ENCODE measurements around the gene KLF15. TPM values are rescaled to one million over a fixed set of nuclear protein-coding genes. Genes with fewer than 3 reads are reported as not detected.

Gene KLF15
- total and polyA plus RNA-seq, 2 of the 8 experiments (the other 6 are each of a cell fraction or from before 2014, with no cell fraction given) = 15.7 to 19.5 TPM

GRCh38 chr3:126293370-126294082, 63.7 kb downstream of the KLF15 start:
- Histone ChIP-seq H3K56ac (replicated peaks; ENCODE audit: insufficient read length, low read depth, low read length) (no peak overlapping the region), H2BK5ac (ENCODE audit: low read depth, low read length) (no peak overlapping the region), H3K18ac (ENCODE audit: extremely low read depth, low read length) (no peak overlapping the region), H3K36me3 (ENCODE audit: control insufficient read depth in 2 of 4, insufficient read depth in 4 of 4, low read length in 3 of 4) (no peaks in the 10 kb centered on the region), H2AK5ac (ENCODE audit: low read depth, low read length) (no peak overlapping the region), H2BK120ac (replicated peaks; ENCODE audit: low read depth, low read length) (no peak overlapping the region), H2BK20ac (ENCODE audit: low read length) (no peak overlapping the region), H3K4me2 (ENCODE audit: insufficient read depth in 1 of 2, low read depth in 2 of 2, low read length in 2 of 2) (no peak overlapping the region), H3K23ac (ENCODE audit: insufficient read length) (no peak overlapping the region), H4K20me1 (replicated peaks in 1 of 2; ENCODE audit: control insufficient read depth in 1 of 2, insufficient read depth in 2 of 2, low read length in 2 of 2) (no peaks in the 10 kb centered on the region), H3K27ac (ENCODE audit: low read depth, low read length) (no peak overlapping the region), H2AFZ (ENCODE audit: low read length) (no peak overlapping the region), H2BK15ac (ENCODE audit: low read length) (no peak overlapping the region), H3K27me3 (replicated peaks in 1 of 4; ENCODE audit: control insufficient read depth in 3 of 4, extremely low read depth in 1 of 4, insufficient read depth in 3 of 4, low read length in 3 of 4) (peaks cover 0 to 15% (median 2%) of the 10 kb centered on the region in 4 experiments; a peak in 6 of 7 replicates), H3K79me1 (ENCODE audit: low read depth, low read length) (no peaks in the 10 kb centered on the region), H3K23me2 (ENCODE audit: low read depth, low read length) (no peaks in the 10 kb centered on the region), H3K4ac (replicated peaks; ENCODE audit: insufficient read length, low read depth, low read length) (no peak overlapping the region), H4K8ac (ENCODE audit: extremely low read depth, insufficient read depth, low read length) (no peak overlapping the region), H3K4me1 (replicated peaks in 1 of 4; ENCODE audit: control insufficient read depth in 3 of 4, insufficient read depth in 4 of 4, low read length in 3 of 4) (peaks cover 0 to 9% (median 4%) of the 10 kb centered on the region in 4 experiments; a peak in 5 of 7 replicates), H4K91ac (replicated peaks; ENCODE audit: insufficient read length, low read length) (no peak overlapping the region), H2BK12ac (ENCODE audit: low read depth, low read length) (no peak overlapping the region), H4K5ac (ENCODE audit: insufficient read length, low read depth, low read length) (no peak overlapping the region), H3K4me3 (ENCODE audit: extremely low read depth in 1 of 4, insufficient read depth in 2 of 4, low read depth in 3 of 4, low read length in 4 of 4) (no peak overlapping the region), H3K14ac (ENCODE audit: insufficient read length) (no peak overlapping the region), H3K79me2 (ENCODE audit: control insufficient read depth in 1 of 2, insufficient read depth in 2 of 2, low read length in 2 of 2) (no peaks in the 10 kb centered on the region), H3K9ac (replicated peaks in 1 of 4; ENCODE audit: extremely low read depth in 1 of 4, low read depth in 3 of 4, low read length in 3 of 4) (no peak overlapping the region), H3K9me3 (ENCODE audit: insufficient read depth in 2 of 2, low read depth in 1 of 2, low read length in 1 of 2) (no peaks in the 10 kb centered on the region)
- 94% methylated on average over 17 of the region's 17 CpGs; no CpG with 5 or more reads in 1 of the 2 experiments for WGBS, 2 experiments (ENCODE audit: extremely low coverage in 1 of 2, insufficient coverage in 1 of 2, insufficient read length in 1 of 2, insufficient replicate concordance in 2 of 2, low coverage in 1 of 2, low lambda C conversion rate in 2 of 2, missing lambda C conversion rate in 1 of 2)
- POLR2A ChIA-PET (ENCODE audit: partially characterized antibody) = interaction anchor here (1.0 kb wide), 1 partner anchor 27 kb away, joined by 3 read pairs; no protein-coding TSS in a partner anchor
- CTCF ChIA-PET (ENCODE audit: partially characterized antibody) = no interaction called here
- FAIRE-seq (no peak), DNase-seq (ENCODE audit: low read depth in 1 of 2, low spot score in 2 of 2) (no peak)
- TF ChIP-seq RAD21 (IDR thresholded peaks at IDR 0.05 in 1 of 2, conservative IDR thresholded peaks at IDR 0.05 in 1 of 2; ENCODE audit: low read depth in 2 of 2, low read length in 2 of 2) (no peak), BACH1 (IDR thresholded peaks at IDR 0.05; ENCODE audit: low read length) (no peak), TEAD4 (IDR thresholded peaks at IDR 0.05; ENCODE audit: low read depth, low read length) (no peak), EZH2 (IDR thresholded peaks at IDR 0.05; ENCODE audit: low read depth, low read length, severe bottlenecking) (no peak), ASH2L (IDR thresholded peaks at IDR 0.05; ENCODE audit: low read length) (no peak), SIN3A (conservative IDR thresholded peaks at IDR 0.05 in 1 of 2, IDR thresholded peaks at IDR 0.05 in 1 of 2; ENCODE audit: low read depth in 1 of 2, low read length in 2 of 2) (no peak), SIRT6 (IDR thresholded peaks at IDR 0.05; ENCODE audit: low read length) (no peak), CTBP2 (IDR thresholded peaks at IDR 0.05; ENCODE audit: borderline replicate concordance, insufficient read depth, insufficient read length, low read length) (no peak), HDAC2 (IDR thresholded peaks at IDR 0.05; ENCODE audit: borderline replicate concordance in 1 of 2, low read depth in 2 of 2, low read length in 2 of 2) (no peak), CEBPB (IDR thresholded peaks at IDR 0.05; ENCODE audit: low read depth, low read length) (no peak), GABPA (IDR thresholded peaks at IDR 0.05; ENCODE audit: borderline replicate concordance, insufficient read depth, low read length) (no peak), FOSL1 (IDR thresholded peaks at IDR 0.05; ENCODE audit: insufficient read depth, low read depth, low read length) (no peak)

Data from H1 (cell line).